ENCODE measurements around the gene SPNS2.

The SPNS2 gene

GRCh38 chr17:4504188-4504587 lies 5.5 kb downstream of the SPNS2 start:
- no peak for DNase-seq

- DNase-seq = no peak
Observed at GRCh38 chr17:4505187-4505586, 6.5 kb downstream of the SPNS2 start.

- DNase-seq = no peak
Observed at GRCh38 chr17:4506175-4506813, 7.6 kb downstream of the SPNS2 start.

GRCh38 chr17:4506892-4507291 lies 8.2 kb downstream of the SPNS2 start:
- DNase-seq = no peak

- DNase-seq = no peak
Observed at GRCh38 chr17:4507361-4508111, 8.9 kb downstream of the SPNS2 start.

- no peak for DNase-seq
Observed at GRCh38 chr17:4508207-4508606, 9.5 kb downstream of the SPNS2 start.

- DNase-seq = no peak
Observed at GRCh38 chr17:4509401-4509800, 10.7 kb downstream of the SPNS2 start.

GRCh38 chr17:4509923-4510617 lies 11.4 kb downstream of the SPNS2 start:
- no peak for DNase-seq

- DNase-seq = no peak
Observed at GRCh38 chr17:4510618-4510941, 11.9 kb downstream of the SPNS2 start.

GRCh38 chr17:4511199-4511932 lies 12.7 kb downstream of the SPNS2 start:
- DNase-seq = no peak

GRCh38 chr17:4512156-4513112 lies 13.8 kb downstream of the SPNS2 start:
- no peak for DNase-seq

GRCh38 chr17:4513113-4514032 lies 14.7 kb downstream of the SPNS2 start:
- DNase-seq = no peak

- DNase-seq = no peak
Observed at GRCh38 chr17:4514206-4514605, 15.5 kb downstream of the SPNS2 start.

- DNase-seq = no peak
Observed at GRCh38 chr17:4514779-4515178, 16.1 kb downstream of the SPNS2 start.

- DNase-seq = no peak
Observed at GRCh38 chr17:4515501-4515900, 16.8 kb downstream of the SPNS2 start.

- no peak for DNase-seq
Observed at GRCh38 chr17:4516735-4517134, 18.1 kb downstream of the SPNS2 start.

- DNase-seq = no peak
Observed at GRCh38 chr17:4518901-4519300, 20.2 kb downstream of the SPNS2 start.

GRCh38 chr17:4519361-4519788 lies 20.7 kb downstream of the SPNS2 start:
- DNase-seq = no peak

- no peak for DNase-seq
Observed at GRCh38 chr17:4520060-4520893, 21.6 kb downstream of the SPNS2 start.

Data from NCI-H2107 (cell line).